CD4-positive, alpha-beta T cell (primary cell): ENCODE results near the gene CEP170B. TPM values are rescaled to one million over a fixed set of nuclear protein-coding genes. Genes with fewer than 3 reads are reported as not detected.
A peak's percentile ranks its signal among the peaks of the same experiment; 100 is the strongest.

Source experiments
- ATAC-seq: fragments of 200-7000 bp; cut with Tn5 transposase; one replicate; pipeline ENCODE4 v1.10.0; 2022; ENCODE audit warnings: mild to moderate bottlenecking; ENCODE audit not compliant: poor library complexity
- CTCF ChIA-PET: fragments of 350-600 bp; sonication (Branson Sonifier 250); formaldehyde crosslinking; loops from one replicate; lab custom pipeline; 2021; ENCODE audit warnings: antibody characterized with exemption, inconsistent platforms; lab: Charles Lee
- POLR2A ChIA-PET: fragments of 350-600 bp; sonication (Branson Sonifier 250); formaldehyde crosslinking; loops from one replicate; lab custom pipeline; 2021; ENCODE audit warnings: antibody characterized with exemption, inconsistent platforms; lab: Charles Lee
- DNase-seq, 14 experiments: peaks; one replicate each; pipeline ENCODE4 v3.0.0-alpha.2; 2013 to 2020; ENCODE audit warnings: mixed read lengths in 2 of 14
- H3K27ac ChIP-seq, 2 donors: one replicate each; pipeline versions ENCODE4 v1.5.1 to v1.7.0; 2013; ENCODE audit warnings: low read length in 2 of 2, low read depth in 1 of 2, mild to moderate bottlenecking in 1 of 2
- H3K27me3 ChIP-seq, 2 experiments: 1 replicate in 1 of 2; 2 replicates in 1 of 2; pipeline versions ENCODE4 v1.6.1 to v1.7.0; 2013; ENCODE audit warnings: low read length in 2 of 2, control low read depth in 1 of 2, mild to moderate bottlenecking in 1 of 2, moderate library complexity in 1 of 2; ENCODE audit not compliant: insufficient read depth in 2 of 2, control insufficient read depth in 1 of 2
- H3K36me3 ChIP-seq: one replicate; pipeline ENCODE4 v1.6.1; 2013; ENCODE audit warnings: low read length, control low read depth; ENCODE audit not compliant: insufficient read depth
- H3K4me1 ChIP-seq: one replicate; pipeline ENCODE4 v1.6.1; 2013; ENCODE audit warnings: low read length, control low read depth; ENCODE audit not compliant: insufficient read depth
- H3K4me3 ChIP-seq: one replicate; pipeline ENCODE4 v1.5.1; 2013; ENCODE audit warnings: mild to moderate bottlenecking, low read length, moderate library complexity
- H3K9me3 ChIP-seq, 2 experiments: 1 replicate in 1 of 2; 2 replicates in 1 of 2; pipeline versions ENCODE4 v1.6.1 to v1.7.0; 2013; ENCODE audit warnings: low read length in 2 of 2, mild to moderate bottlenecking in 2 of 2, control low read depth in 1 of 2, moderate library complexity in 1 of 2; ENCODE audit not compliant: control insufficient read depth in 1 of 2, insufficient read depth in 1 of 2
- H3K27ac Mint-ChIP-seq: one replicate; pipeline ENCODE4 v1.8.0; 2020; ENCODE audit warnings: mixed read lengths
- H3K27me3 Mint-ChIP-seq: one replicate; pipeline ENCODE4 v1.8.0; 2021; ENCODE audit warnings: mixed read lengths
- H3K36me3 Mint-ChIP-seq: one replicate; pipeline ENCODE4 v1.8.0; 2021; ENCODE audit warnings: low read depth, mixed read lengths
- H3K4me1 Mint-ChIP-seq: one replicate; pipeline ENCODE4 v1.8.0; 2021; ENCODE audit warnings: low read depth, mixed read lengths
- H3K4me3 Mint-ChIP-seq: one replicate; pipeline ENCODE4 v1.8.0; 2020; ENCODE audit warnings: mild to moderate bottlenecking, mixed read lengths
- H3K9me3 Mint-ChIP-seq: one replicate; pipeline ENCODE4 v1.8.0; 2020; ENCODE audit warnings: mixed read lengths
- intact Hi-C, 2 experiments: fragments of 100-400 bp; cut with DNase I in 1 of 2; cut with micrococcal nuclease in 1 of 2; formaldehyde crosslinking; loops; one replicate each; pipeline versions ENCODE4 v1.15.1 to v1.9.0; 2023 to 2025; cut with DNase I, micrococcal nuclease
- total RNA-seq, 174 experiments: library from RNA in 2 of 174; stranded (reverse) in 2 of 174; gene quantifications; one replicate each; pipeline ENCODE4 v1.2.3 and lab custom pipeline; 2021 to 2026
- TF ChIP-seq, protein P1 (sequence below): fragments of 200-600 bp; IDR thresholded peaks from one replicate; pipeline ENCODE4 v1.8.0; 2022; ENCODE audit warnings: antibody characterized with exemption, mild to moderate bottlenecking

Gene CEP170B
- total RNA-seq, 2 experiments from 2014 or later, result 4.4 to 4.7 TPM

- Histone ChIP-seq H3K9me3 (peaks cover 0 to 9% of the 10 kb centered on the region in 2 experiments), H3K4me3 (peak overlapping the region; percentile 34), H3K27me3 (peaks cover 12 to 17% of the 10 kb centered on the region in 2 experiments), H3K27ac (no peak overlapping the region), H3K36me3 (no peaks in the 10 kb centered on the region), H3K4me1 (peaks cover 22% of the 10 kb centered on the region)
- ATAC-seq (no peak), DNase-seq (peak in 1 of 14 experiments; percentile 20)
- peaks cover 6% of the 10 kb centered on the region for H3K4me1 Mint-ChIP-seq
- POLR2A ChIA-PET, result no interaction called here
- H3K27ac Mint-ChIP-seq, result peak overlapping the region; percentile 36
- intact Hi-C loops, result loop anchor here in 1 of 2 experiments (2.0 kb wide), 1 partner anchor 40 kb away; no protein-coding TSS in a partner anchor
- H3K9me3 Mint-ChIP-seq, result no peaks in the 10 kb centered on the region
- TF ChIP-seq, protein P1, sequence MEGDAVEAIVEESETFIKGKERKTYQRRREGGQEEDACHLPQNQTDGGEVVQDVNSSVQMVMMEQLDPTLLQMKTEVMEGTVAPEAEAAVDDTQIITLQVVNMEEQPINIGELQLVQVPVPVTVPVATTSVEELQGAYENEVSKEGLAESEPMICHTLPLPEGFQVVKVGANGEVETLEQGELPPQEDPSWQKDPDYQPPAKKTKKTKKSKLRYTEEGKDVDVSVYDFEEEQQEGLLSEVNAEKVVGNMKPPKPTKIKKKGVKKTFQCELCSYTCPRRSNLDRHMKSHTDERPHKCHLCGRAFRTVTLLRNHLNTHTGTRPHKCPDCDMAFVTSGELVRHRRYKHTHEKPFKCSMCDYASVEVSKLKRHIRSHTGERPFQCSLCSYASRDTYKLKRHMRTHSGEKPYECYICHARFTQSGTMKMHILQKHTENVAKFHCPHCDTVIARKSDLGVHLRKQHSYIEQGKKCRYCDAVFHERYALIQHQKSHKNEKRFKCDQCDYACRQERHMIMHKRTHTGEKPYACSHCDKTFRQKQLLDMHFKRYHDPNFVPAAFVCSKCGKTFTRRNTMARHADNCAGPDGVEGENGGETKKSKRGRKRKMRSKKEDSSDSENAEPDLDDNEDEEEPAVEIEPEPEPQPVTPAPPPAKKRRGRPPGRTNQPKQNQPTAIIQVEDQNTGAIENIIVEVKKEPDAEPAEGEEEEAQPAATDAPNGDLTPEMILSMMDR, result no peak
- H3K36me3 Mint-ChIP-seq, result no peaks in the 10 kb centered on the region
- CTCF ChIA-PET, result no interaction called here
- H3K4me3 Mint-ChIP-seq, result peak overlapping the region; percentile 81
- H3K27me3 Mint-ChIP-seq, result peaks cover 12% of the 10 kb centered on the region
These were observed 1.6 kb downstream of the CEP170B start for GRCh38 chr14:104866451-104867370.

- peak in 1 of 14 experiments; percentile 13 for DNase-seq
- H3K4me1 ChIP-seq, result peaks cover 22% of the 10 kb centered on the region
- H3K36me3 ChIP-seq, result no peaks in the 10 kb centered on the region
- peaks cover 12 to 17% of the 10 kb centered on the region in 2 experiments for H3K27me3 ChIP-seq
- peaks cover 0 to 9% of the 10 kb centered on the region in 2 experiments for H3K9me3 ChIP-seq
- intact Hi-C loops, result loop anchor here in 1 of 2 experiments (2.0 kb wide), 1 partner anchor 41 kb away; no protein-coding TSS in a partner anchor
- TF ChIP-seq, protein P1, result no peak
- Mint-ChIP-seq H3K4me3 (peak overlapping the region; percentile 81), H3K27ac (peak overlapping the region; percentile 36), H3K36me3 (no peaks in the 10 kb centered on the region), H3K27me3 (peaks cover 12% of the 10 kb centered on the region), H3K4me1 (peaks cover 6% of the 10 kb centered on the region), H3K9me3 (no peaks in the 10 kb centered on the region)
- POLR2A ChIA-PET, result no interaction called here
- no peak for ATAC-seq
- no peak overlapping the region for H3K4me3 ChIP-seq
- H3K27ac ChIP-seq, result no peak overlapping the region
- CTCF ChIA-PET, result no interaction called here
These were observed 2.4 kb downstream of the CEP170B start for GRCh38 chr14:104867371-104868059.

DNA sequence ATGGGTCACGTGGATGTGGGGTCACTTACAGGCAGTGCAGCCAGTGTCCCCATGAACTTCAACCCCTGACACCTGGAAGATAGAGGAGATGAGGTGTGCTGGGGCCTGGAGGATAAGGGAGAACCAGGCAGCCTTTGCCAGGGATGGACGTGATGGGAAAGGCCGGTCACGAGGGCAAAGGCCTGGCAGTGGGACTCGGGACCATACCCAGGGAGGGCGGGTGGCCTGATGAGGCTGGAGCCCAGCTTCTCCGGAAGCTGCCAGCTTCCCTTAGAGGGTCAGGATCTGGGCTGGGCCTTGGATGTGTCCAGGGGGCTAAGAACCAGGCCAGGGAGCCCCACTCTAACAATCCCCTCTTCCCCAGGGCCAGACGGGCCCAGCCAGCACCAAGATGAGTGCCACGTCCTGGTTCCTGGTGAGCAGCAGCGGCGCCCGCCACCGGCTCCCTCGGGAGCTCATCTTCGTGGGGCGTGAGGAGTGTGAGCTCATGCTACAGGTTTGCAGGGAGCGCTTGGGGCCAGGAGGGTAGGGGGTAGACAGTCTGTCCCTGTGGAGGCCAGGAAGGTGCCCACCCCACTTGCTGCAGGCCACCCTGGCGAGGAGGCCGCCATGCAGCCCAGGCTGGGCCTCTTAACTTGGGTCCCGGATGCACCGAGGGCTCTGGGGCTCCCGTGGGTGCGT lies 3.1 kb downstream of the CEP170B start:
- Mint-ChIP-seq H3K4me3 (no peak overlapping the region), H3K36me3 (no peaks in the 10 kb centered on the region), H3K27me3 (peaks cover 12% of the 10 kb centered on the region), H3K4me1 (peaks cover 6% of the 10 kb centered on the region), H3K9me3 (no peaks in the 10 kb centered on the region), H3K27ac (no peak overlapping the region)
- CTCF ChIA-PET, result no interaction called here
- POLR2A ChIA-PET, result no interaction called here
- H3K27ac ChIP-seq, result no peak overlapping the region
- peaks cover 0 to 9% of the 10 kb centered on the region in 2 experiments for H3K9me3 ChIP-seq
- DNase-seq, result peak in 1 of 14 experiments; percentile 15
- ATAC-seq, result no peak
- H3K36me3 ChIP-seq, result no peaks in the 10 kb centered on the region
- no peak overlapping the region for H3K4me3 ChIP-seq
- TF ChIP-seq, protein P1, result no peak
- intact Hi-C loops, result no loop called here
- peaks cover 12 to 17% of the 10 kb centered on the region in 2 experiments for H3K27me3 ChIP-seq
- peaks cover 22% of the 10 kb centered on the region for H3K4me1 ChIP-seq
